ENCODE data around the gene TTLL4. TPM values are rescaled to one million over a fixed set of nuclear protein-coding genes. Genes with fewer than 3 reads are reported as not detected.

Gene TTLL4
- total RNA-seq, 2 donors from 2014 or later = 8.2 to 9.9 TPM

- Histone ChIP-seq H3K27ac (peak overlapping the region; percentile 37 to 68), H3K4me3 (no peak overlapping the region), H3K36me3 (peaks cover 32% of the 10 kb centered on the region), H3K9me3 (no peaks in the 10 kb centered on the region), H3K4me1 (peaks cover 0 to 19% of the 10 kb centered on the region in 2 donors), H3K27me3 (no peaks in the 10 kb centered on the region)
- DNase-seq (ENCODE audit: low spot score) = peak; percentile 61
- no peak for TF ChIP-seq CTCF (IDR thresholded peaks at IDR 0.05)
Observed at GRCh38 chr2:218746960-218747359, 36.3 kb downstream of the TTLL4 start.

- peaks cover 51% of the 10 kb centered on the region for H3K36me3 ChIP-seq
Observed at GRCh38 chr2:218748741-218749441, 38.3 kb downstream of the TTLL4 start.

GRCh38 chr2:218754201-218754600 lies 43.6 kb downstream of the TTLL4 start:
- Histone ChIP-seq H3K9me3 (no peaks in the 10 kb centered on the region), H3K4me3 (no peak overlapping the region), H3K27ac (no peak overlapping the region), H3K27me3 (no peaks in the 10 kb centered on the region), H3K36me3 (peaks cover 48% of the 10 kb centered on the region), H3K4me1 (no peaks in the 10 kb centered on the region)
- no peak for DNase-seq (ENCODE audit: low spot score)
- TF ChIP-seq CTCF (IDR thresholded peaks at IDR 0.05) = no peak

More at GRCh38 chr2:218748741-218749441, 38.3 kb downstream of the TTLL4 start:
- TF ChIP-seq CTCF (IDR thresholded peaks at IDR 0.05) = no peak
- no peaks in the 10 kb centered on the region for H3K9me3 ChIP-seq
- H3K27me3 ChIP-seq = no peaks in the 10 kb centered on the region
- DNase-seq (ENCODE audit: low spot score) = peak; percentile 30
- H3K4me3 ChIP-seq = no peak overlapping the region
- H3K4me1 ChIP-seq = peaks cover 0 to 19% of the 10 kb centered on the region in 2 donors
- H3K27ac ChIP-seq = no peak overlapping the region

GRCh38 chr2:218754781-218755180 lies 44.1 kb downstream of the TTLL4 start:
- DNase-seq (ENCODE audit: low spot score) = no peak
- Histone ChIP-seq H3K4me1 (no peaks in the 10 kb centered on the region), H3K36me3 (peaks cover 44% of the 10 kb centered on the region), H3K27me3 (no peaks in the 10 kb centered on the region), H3K4me3 (no peak overlapping the region), H3K9me3 (no peaks in the 10 kb centered on the region), H3K27ac (no peak overlapping the region)
- no peak for TF ChIP-seq CTCF (IDR thresholded peaks at IDR 0.05)

GRCh38 chr2:218755198-218755566 lies 44.5 kb downstream of the TTLL4 start:
- Histone ChIP-seq H3K27ac (no peak overlapping the region), H3K4me3 (no peak overlapping the region), H3K27me3 (no peaks in the 10 kb centered on the region), H3K4me1 (no peaks in the 10 kb centered on the region), H3K9me3 (no peaks in the 10 kb centered on the region), H3K36me3 (peaks cover 40% of the 10 kb centered on the region)
- no peak for TF ChIP-seq CTCF (IDR thresholded peaks at IDR 0.05)
- DNase-seq (ENCODE audit: low spot score) = no peak

Measured in right atrium auricular region (tissue), 2 donors.